Head of caudate nucleus (tissue), 42 donors: ENCODE results near the gene FOXP4.
A peak's percentile ranks its signal among the peaks of the same experiment; 100 is the strongest.

Experiments used
- DNase-seq, 42 donors: peaks; one replicate each; pipeline versions ENCODE4 v3.0.0 to v3.0.0-alpha.2; 2020 to 2021; ENCODE audit warnings: mixed read lengths in 7 of 42
- intact Hi-C: fragments of 100-400 bp; cut with DNase I; formaldehyde crosslinking; loops from one replicate; pipeline ENCODE4 v1.15.0; 2022

The FOXP4 gene

DNA sequence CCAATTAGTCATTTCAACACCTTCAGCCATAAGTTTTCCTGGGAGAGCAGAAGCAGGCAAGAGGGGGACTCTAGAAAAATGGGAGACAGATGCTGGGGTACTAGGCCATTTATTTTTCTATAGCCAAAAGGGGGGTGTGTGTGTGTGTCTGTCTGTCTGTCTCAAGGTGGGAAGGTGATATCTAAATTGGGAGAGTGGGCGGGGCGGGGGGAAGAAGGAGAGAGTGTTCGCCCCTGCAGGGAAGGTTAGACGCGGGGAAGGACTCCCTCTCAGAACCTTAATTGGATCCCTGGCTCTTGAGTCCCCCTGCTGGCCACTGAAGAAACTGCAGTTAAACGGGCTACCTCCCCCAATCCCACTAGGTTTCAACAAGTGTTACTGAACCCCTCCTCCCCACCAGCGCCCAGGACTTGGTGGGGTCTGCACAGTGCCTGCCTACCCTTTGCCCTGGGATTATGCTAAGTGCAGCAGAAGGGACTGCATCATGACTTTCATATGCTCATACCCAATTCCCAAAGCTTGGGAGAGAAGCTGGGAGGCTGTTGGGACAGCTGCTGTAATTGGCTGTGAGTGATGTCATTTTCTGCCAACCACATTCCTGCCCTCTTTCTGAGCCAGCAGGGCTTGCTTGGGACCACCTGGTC, 45.8 kb downstream of the FOXP4 start:
- DNase-seq: peak; percentile 47 to 95 (median 85)
- intact Hi-C loops: loop anchor here (2.0 to 5.0 kb wide), 3 partner anchors 45 to 223 kb away; partner anchors contain the start of gene FOXP4

DNA sequence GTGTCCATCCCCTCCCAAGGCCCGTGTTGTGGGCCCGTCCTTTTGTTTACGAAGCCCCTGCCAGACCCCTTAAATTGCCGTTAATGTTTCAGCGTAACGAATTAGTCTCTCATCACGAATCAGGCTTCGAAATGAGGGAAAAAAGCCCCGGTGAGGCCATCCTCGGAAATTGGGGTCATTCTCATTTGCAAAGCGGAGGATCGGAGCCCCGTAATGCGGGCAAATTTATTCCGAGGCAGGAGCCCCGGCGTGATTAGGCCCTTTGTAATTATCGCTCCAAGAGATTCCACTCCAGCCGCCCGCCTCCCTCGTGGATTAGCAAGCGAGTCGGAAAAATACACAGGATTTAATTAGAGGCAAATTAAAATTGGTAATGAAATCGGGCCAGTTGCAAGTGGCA, 47.2 kb downstream of the FOXP4 start:
- intact Hi-C loops: loop anchor here (2.0 to 5.0 kb wide), 3 partner anchors 46 to 225 kb away; partner anchors contain the start of gene FOXP4
- peak in 1 of 42 donors; percentile 53 for DNase-seq

DNA sequence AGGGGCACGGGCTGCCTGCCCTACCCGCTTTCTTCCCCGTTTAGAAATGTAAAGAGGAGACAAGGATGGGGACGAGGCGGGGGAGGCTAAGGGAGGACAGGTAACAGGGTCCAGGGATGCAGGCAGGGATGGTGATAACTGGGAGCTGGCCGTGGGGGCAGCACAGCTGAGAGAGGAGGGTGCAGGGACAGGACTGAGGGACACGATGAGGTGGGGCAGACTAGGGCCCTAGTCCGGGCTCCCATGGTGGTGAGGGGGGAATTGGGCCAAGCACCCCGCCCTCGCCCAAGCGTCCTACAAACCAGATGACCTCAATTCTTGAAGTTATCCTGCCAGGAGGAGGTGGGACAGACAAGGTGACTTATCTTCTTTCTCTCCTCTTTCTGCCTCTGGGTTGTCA, 47.7 kb downstream of the FOXP4 start:
- no peak for DNase-seq
- intact Hi-C loops: loop anchor here (2.0 to 5.0 kb wide), 3 partner anchors 47 to 225 kb away; partner anchors contain the start of gene FOXP4

DNA sequence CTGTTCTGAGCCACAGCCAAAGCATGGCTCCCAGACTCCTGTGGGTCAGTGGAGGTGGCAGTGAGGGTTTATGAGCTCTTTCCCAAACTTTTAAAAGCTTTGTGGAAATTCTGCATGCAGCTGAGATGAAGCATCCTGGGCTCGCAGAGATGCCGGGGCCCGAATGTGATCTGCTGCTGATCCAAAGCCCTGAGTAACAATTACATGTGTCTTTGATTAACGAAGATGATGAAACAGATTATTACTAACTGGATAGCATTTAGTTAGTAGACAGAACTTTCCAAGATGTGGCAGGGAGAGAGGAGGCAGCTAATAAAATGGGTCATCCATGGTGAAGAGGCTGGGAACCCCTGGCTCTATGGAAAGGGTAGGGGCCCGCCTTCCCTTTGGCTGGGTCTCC, 48.1 kb downstream of the FOXP4 start:
- DNase-seq: no peak
- intact Hi-C loops: loop anchor here (5.0 kb wide), 2 partner anchors 47 to 172 kb away; partner anchors contain the start of gene FOXP4

DNA sequence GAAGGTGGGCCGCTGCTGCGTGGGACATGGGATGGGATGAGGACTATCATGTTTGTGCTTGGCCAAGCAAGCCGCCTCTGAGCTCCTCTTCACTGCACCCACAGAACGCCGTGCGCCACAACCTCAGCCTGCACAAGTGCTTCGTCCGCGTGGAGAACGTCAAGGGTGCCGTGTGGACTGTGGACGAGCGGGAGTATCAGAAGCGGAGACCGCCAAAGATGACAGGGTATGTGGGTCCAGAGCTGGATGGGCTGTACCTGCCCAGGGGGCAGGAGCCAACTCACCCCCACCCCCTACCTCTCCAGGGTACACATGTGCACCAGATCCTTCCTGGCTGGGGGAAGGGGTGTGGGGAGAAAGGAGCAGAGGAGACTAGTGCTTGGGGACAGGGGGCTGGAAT, 48.6 kb downstream of the FOXP4 start:
- DNase-seq: no peak
- intact Hi-C loops: loop anchor here (5.0 kb wide), 2 partner anchors 47 to 172 kb away; partner anchors contain the start of gene FOXP4

DNA sequence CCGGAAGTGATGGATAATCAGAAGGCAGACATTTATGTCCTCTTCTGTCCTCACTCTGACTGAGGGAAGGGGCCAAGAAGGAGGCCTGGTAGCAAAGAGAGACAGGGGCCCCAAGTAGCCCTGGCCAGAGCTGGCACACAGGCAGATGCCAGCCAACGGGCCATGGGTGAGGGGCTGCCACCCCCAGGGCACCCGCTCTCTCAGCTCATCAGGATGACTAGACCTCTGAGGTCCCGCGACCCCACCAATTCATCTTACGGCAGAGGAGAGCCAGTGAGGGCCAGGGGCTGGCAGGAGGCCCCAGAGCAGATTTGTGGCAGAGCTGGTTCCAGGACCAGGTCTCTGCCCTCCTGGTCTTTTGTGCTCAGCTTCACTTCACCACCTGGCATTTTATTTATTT, 49.0 kb downstream of the FOXP4 start:
- no peak for DNase-seq
- intact Hi-C loops: no loop called here

DNA sequence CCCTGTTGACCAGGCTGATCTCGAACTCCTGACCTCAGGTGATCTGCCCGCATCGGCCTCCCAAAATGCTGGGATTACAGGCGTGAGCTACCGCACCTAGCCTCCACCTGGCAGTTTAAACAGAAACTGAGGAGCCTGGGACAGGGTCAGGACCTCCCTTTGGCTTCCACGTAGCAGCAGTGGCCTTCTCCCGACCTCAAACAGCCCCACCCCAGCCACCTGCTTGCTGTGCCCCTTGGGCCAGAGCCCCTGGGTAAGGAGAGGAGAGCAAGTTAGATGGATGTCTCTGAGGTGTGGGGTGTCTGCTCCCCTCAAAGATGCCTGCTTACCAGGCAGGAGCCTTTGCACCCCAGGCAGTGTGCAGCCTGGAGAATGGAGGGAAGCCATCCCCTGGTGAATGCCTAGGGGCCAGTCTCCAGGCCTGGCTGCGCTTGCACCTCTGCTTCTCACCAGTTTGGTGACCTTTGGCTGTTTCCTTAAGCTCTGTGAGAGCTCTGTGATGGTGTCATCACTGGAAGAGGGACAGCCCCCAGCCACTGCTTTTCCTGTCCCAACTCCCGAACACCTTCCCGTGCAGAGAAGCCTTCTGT, 50.0 kb downstream of the FOXP4 start:
- DNase-seq: no peak
- intact Hi-C loops: no loop called here

DNA sequence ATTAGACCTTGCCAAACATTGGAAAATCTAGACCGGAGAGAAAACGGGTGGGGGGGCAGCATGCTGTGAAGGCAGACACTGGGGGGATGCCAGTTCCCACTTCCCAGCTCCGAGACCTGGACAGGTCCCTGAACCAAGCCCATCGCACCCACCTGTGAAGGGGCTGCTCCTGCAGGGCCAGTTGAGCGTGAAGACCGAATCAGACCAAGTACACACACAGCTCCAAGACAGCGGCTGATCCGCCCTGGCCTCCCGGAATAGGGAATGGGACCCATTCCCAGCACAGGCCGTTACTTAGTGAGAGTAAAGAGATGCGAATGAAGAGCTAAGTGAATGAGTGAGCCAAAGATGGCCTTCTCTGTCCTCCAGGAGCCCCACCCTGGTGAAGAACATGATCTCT, 50.6 kb downstream of the FOXP4 start:
- intact Hi-C loops: no loop called here
- DNase-seq: no peak

DNA sequence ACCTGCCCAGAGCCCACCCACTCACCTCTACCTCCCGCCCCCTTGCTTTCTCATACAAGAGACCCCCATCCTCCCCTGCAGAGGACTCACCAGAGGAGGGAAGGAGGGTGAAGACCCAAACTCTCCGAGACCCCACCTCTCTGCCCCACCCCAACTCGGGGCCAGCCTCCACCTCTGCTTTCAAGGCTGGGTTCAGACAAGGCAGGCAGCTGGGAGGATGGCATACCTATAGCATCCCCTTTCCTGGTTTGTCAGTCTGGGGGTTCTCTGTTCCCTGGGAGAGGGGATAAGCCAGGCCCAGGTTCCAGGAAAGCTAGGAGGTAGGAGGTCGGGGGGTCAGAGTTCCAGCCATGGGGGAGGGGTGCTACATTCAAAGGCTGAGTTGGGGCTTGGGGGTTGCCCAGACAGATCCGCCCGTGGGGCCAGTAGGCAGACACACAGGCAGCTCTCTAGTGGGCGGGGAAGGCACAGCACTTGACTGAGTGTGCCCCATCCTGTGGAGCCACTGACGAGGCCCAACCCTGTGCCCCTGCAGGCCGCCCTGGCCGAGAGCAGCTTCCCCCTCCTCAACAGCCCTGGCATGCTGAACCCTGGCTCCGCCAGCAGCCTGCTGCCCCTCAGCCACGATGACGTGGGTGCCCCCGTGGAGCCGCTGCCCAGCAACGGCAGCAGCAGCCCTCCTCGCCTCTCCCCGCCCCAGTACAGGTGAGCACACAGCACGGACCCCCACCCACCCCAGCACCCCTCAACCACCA, 51.2 kb downstream of the FOXP4 start:
- DNase-seq: no peak
- intact Hi-C loops: no loop called here

DNA sequence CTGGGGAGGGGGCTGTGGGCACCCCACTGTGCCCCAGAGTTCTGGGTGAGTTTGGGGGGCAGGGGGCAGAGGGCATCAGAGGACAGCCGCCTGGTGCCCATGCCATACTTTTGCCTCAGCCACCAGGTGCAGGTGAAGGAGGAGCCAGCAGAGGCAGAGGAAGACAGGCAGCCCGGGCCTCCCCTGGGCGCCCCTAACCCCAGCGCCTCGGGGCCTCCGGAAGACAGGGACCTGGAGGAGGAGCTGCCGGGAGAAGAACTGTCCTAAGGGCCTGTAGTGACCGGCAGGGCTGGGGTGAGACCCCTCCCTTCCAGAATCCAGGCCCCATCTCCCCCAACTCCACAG, 52.5 kb downstream of the FOXP4 start:
- intact Hi-C loops: no loop called here
- peak in 1 of 42 donors; percentile 13 for DNase-seq

DNA sequence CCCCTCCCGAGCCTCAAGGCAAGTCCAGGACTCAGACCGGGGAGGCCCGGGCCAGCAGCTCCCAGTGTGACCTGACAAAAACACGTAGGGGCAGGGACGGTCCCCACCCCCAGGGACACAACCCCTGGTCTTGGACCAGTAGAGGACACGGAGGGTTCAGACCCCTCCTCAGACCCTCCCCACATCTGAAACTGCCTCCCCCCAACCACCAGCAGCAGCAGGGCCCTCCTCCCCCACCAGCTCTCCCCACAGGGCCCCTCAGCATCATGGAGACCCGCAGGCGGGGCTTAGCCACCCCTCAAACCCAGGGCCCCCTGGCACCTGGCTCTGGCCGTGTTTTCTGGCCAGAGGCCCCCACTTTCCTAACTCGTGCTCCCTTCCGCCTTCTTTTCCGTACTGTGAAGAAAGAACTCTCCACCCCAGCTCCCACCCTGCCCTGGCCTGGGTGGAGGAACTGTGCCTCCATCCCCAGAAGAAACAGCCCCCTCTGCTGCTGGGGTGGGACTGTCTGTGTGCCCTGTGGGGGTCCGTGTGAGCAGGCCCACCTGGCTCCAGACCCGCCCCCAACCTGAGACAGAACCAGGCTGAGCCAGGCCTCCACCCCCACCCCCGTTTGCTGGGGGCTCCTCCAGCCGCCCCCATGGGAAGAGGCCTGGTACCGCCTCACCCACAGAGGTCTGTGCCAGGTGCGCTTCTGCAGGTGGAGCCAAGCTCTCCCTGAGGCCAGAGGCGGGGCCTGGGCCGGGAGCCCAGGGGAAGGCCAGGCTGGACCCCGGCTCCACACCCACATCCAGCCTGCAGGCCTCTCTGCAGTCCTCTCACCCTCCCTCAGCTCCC, 53.1 kb downstream of the FOXP4 start:
- intact Hi-C loops: no loop called here
- DNase-seq: peak in 1 of 42 donors; percentile 11

DNA sequence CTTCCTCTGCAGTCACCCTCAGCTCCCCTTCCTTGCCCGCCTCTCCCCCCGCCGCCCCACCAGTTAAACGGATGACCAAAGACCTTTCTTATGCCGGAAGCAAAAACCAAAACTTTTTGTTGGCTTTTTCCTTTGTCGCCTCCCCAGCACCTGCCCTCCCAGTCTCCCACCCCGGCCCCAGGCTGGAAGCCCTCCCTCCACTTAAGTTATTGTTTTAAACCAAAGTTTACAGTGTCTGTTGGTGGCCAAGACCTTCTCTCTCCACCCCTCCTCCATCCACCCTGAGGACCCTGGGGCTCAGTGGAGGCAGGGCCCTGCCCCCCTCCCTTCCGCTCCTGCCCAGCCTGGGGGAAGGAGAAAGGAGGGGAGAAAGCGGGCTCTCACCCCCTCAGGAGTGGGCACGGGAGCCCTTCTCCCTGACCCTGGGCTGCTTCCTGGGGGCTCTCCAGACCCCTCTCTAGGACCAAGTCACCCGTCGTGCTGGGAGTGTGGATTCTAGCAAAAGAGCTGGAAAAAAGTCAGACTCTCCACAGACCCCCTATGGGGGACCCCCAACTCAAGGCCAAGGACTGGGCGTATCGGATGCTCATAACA, 53.8 kb downstream of the FOXP4 start:
- DNase-seq: peak in 2 of 42 donors; percentile 1 to 13
- intact Hi-C loops: no loop called here

DNA sequence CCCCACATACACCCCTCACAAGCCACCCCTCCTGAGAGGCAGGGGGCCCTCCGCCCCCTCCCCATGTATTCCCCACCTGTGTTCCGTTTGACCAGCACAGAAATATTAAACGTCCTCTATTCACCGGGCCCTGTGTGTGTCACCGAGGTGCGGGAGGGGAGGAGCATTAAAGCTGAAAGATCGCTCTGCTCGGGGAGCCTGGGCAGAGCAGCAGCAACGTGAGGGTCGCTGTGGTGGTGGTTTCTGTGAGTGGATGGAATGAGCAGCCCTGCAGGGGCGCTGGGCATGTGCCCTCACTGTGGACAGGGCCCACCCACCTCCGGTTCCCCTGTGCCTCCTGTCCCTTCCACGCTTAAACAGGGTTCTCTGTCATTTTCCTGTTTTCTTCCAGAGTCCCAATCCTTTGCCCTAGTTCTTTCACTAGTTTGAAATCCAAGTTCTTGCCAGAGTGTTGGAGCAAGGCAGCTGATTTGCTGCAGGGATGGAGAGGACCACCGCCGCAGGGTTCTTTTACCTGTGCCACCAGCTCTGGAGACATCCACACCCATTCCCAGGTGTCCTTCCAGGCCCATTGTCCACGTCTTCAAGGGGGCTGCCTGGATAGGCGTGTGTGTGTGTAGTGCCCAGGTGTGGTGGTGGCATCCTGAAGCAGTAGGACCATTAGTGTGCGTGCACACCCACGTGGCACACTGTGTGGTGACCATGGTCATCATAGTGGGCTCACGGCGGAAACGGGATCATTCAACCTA, 54.5 kb downstream of the FOXP4 start:
- intact Hi-C loops: no loop called here
- DNase-seq: peak in 2 of 42 donors; percentile 13 to 29

DNA sequence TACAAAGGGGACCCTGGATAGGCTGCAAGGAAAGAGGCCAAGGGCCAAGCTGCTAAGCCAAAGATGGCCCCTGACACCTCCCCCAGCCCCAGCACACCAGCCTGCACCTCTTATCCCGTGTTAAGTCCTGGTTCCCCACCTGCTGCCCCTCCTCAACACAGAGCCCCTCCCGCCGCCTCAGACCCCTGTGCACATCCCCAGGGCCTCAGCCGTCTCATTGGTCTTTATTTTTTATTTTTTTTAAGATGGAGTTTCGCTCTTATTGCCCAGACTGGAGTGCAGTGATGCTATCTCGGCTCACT, 55.0 kb downstream of the FOXP4 start:
- DNase-seq: peak in 1 of 42 donors; percentile 14
- intact Hi-C loops: no loop called here

DNA sequence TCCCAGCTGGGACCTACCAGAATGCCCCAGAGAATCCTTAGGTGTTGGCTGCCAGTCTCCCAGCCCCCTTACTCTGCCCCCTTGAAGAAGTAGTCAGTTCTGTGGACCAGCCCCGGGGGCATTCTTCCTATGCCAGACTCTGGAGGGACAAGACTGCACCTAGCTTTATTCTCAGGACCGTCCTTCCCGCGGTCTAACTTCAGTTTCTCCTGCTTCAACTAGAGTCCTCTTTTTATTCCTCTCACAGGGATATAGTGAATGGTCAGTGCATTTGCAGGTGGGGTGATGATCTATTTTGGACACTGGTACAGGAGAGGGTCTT, 56.2 kb downstream of the FOXP4 start:
- intact Hi-C loops: no loop called here

DNA sequence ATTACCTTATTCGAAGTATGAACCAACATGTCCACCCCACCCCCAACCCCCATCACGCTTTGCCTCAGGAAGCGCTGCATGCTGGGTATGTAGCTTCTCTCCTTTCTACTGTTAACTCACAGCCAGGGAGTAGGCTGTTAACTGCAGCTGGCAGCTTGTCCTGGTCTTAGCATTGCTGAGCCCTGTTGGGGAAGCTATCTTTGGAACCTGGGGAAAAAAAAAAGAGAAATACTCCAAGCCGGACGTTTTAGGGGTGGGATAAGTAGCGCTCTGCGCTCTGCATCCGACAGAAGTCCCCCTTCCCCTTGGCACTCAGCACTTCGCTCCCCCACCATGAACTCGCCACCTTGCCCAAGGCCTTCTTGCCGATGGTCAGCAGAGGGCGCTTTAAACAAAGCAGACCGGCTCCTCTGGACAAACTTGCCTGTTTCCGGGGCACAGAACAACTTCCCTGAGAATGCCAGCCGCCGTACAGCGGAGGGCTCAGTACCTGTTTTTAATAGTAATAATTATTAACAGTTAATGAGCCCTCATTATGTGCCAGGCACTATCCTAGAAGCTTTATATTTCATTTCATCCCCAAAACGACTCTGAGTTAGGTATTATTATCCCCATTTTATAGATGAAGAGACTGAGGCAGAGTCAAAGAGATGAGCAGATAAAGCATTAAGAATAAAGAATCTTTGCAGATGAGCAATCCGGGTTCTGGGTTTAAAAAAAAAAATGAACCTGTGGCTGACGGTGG, 56.9 kb downstream of the FOXP4 start:
- peak; percentile 68 to 94 (median 86) for DNase-seq
- intact Hi-C loops: loop anchor here (1.0 kb wide), 1 partner anchor 80 kb away; no protein-coding TSS in a partner anchor

More for the DNA sequence above, 56.2 kb downstream of the FOXP4 start:
- DNase-seq: no peak

DNA sequence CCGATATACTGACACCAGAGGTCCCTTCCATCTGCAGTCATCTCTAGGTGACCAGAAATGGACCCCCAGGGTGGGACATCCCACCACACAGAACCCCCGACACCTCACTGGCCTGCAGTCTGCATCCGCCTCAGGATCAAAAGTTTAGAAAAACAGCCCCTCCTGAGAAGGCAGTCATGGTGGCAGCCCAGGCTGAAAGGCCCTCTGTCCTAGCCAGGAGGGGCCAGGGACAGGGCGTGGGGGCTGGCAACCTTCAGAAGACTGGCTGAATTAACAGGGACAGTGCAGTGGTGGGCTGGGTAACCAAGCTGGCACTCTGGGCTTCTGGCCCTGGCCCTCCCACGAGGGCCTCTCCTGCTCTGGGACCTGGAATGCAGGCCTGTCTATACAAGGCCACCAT, 57.8 kb downstream of the FOXP4 start:
- intact Hi-C loops: no loop called here
- peak in 2 of 42 donors; percentile 12 to 26 for DNase-seq

DNA sequence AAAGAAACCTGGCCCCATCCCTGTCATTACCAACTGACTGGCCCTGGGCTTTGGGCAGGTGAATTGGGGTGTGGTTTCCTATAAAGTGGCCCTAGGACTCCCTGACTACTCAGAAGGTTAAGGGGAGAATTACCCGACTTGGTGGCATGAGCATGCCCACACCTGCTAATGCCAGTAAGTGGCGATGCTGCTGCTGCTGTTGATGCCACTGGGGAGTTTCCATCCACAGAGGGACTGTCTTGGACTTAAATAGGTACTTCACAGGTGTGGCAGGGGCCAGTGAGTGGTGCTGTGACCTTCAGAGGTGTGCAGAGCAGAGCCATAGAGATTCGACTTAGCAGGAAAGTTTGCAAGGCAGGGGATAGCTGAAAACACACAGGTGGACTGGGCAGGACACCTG, 59.5 kb downstream of the FOXP4 start:
- intact Hi-C loops: no loop called here
- peak in 2 of 42 donors; percentile 3 to 25 for DNase-seq
